HG03064 (cell line): ENCODE measurements around the gene LEAP2.

Experiments
- ATAC-seq: cut with Tn5 transposase; IDR thresholded peaks from one replicate; pipeline ENCODE4 v1.9.1; 2021; ENCODE audit warnings: low read depth; ENCODE audit not compliant: unreplicated experiment

Gene LEAP2, protein sequence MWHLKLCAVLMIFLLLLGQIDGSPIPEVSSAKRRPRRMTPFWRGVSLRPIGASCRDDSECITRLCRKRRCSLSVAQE

DNA sequence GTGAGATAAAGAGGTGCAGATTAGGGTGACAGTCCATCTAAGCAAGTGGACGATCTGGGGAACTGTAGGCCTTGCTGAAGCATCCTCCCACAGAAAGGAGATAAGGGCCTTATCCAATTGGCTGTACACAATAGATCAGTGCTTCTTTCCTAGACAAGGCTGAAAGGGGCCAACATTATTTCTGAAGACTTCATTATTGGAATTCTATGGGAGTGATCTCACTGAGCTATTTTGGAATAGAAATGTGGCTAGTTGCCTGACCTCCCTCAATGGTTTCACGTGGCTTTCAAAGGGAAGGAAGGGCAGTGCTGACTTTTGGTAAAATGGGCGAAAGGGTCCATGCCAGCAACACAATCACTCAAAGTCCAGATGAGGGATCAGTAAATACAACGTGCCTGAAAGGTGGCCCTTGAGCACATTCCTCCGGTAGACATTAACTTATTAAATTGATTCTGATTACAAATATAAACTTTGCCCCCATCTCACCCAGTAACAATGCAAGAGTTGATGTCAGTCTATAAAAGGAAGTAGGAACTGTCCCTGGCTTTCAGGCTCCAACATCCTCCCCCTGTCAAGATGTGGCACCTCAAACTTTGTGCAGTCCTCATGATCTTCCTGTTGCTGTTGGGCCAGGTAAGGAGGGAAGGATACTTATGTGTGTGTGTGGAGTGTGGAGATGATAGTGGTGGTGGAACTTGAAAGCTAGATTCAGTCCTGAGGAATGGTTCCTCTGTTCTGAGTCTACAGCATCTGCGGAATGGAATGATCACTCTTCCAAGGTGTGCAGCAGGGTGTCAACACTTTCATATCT is at the start of gene LEAP2:
TSS of gene LEAP2 (plus strand) at position 550 of the 811 bp plus-strand sequence. CDS start at position 577, 27 bp downstream.
- no peak for ATAC-seq

- ATAC-seq: no peak
These were observed 49.0 kb upstream of the LEAP2 start for GRCh38 chr5:132824426-132824825.

DNA sequence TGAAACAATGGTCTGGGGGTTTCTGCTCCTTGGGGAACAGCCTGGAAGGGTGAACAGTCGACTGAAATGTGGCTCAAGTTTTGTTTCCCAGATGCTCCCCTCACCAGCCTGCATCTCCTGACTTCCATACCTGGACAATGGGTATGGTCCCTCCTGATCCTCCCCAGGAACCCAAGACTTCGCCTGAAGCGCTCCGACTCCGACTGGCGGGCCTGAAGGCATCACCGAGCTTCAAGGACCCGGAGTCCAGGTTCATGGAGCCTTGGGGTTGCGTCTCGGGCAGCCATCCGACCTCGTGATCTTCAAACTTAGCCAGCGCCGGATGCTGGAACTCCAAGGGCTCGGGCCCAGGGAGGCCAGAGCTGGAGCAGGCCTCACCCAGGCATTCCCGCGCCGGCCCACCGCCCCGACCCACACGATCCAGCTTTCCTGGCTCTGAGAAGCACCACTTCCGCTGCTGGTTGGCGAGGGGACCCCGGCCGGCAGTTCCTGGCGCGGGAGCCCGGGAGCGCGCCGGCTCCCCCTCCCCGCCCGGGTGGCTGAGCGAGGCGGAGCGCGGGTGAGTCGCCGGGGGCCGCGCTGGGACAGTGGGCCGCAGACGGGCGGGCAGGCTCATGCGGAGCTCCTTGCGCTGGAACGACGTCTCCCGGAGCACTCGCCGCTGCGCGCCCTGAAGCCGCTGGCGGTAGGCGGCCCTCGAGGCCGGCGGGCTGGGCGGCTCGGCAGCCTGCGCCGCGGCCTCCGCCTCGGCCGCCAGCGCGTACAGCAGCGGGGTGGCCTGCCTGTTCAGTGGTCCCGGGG is 48.2 kb upstream of the LEAP2 start:
- no peak for ATAC-seq

DNA sequence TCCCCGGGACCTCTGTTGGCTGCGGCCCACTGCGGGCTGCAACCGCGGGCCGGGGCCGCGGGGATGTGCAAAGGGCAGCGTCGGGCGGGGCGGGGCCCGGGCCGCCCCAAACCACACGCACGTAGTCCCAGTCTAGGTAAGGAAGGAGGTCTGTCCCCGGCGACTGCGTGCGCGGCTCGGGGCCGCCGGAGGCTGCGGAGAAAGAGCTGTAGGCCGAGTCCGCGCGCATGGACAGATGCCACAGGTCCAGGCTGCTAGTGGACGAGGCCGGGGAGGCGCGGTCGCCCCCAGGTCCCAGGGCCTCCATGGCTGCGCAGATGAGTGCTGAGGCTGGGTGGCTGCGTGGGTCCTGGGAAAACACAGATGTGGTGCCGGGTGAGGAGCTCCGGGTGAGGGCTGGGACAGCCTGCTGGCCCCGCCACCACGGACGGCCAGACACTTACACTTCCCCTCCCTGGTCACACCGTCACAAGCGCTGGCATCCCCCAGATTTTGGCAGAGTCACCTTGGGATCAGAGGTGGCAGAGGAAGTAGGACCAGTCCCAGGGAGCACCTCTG is 47.6 kb upstream of the LEAP2 start:
- no peak for ATAC-seq

DNA sequence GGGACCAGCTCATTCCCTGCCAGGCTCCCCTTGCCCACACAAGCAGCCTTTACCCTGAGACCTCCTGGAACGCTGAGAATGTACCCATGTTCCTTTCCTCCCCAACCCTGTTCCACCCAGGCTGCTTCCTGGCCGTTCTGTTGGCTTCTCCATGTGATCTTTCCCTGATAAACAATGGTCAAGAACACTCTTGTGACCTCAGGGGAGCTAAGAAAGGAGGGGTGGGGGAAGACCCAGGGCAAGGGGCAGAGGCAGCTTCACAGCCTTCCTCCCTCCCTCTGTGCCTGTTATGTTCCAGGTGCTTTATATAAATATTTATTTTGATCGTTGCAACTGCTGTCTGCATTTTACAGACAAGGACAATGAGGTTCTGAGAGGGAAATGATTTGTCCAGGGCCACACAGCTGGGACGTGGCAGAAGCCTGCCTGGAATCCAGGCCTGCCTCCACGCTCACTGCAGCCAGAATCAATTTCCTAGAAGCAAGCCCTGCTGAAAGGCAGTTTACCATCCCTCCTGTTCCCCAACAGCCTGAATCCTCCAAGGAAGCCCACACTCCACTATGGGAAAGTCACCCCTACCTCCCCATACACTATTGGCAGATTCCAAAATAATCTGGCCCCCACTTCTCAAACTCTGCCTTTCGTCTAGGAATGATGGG is 46.9 kb upstream of the LEAP2 start:
- no peak for ATAC-seq

GRCh38 chr5:132827943-132828673 is 45.4 kb upstream of the LEAP2 start:
- ATAC-seq: no peak

- ATAC-seq: no peak
These were observed 44.5 kb upstream of the LEAP2 start for GRCh38 chr5:132828846-132829494.

- ATAC-seq: peak; percentile 71
These were observed 43.6 kb upstream of the LEAP2 start for GRCh38 chr5:132829742-132830435.

DNA sequence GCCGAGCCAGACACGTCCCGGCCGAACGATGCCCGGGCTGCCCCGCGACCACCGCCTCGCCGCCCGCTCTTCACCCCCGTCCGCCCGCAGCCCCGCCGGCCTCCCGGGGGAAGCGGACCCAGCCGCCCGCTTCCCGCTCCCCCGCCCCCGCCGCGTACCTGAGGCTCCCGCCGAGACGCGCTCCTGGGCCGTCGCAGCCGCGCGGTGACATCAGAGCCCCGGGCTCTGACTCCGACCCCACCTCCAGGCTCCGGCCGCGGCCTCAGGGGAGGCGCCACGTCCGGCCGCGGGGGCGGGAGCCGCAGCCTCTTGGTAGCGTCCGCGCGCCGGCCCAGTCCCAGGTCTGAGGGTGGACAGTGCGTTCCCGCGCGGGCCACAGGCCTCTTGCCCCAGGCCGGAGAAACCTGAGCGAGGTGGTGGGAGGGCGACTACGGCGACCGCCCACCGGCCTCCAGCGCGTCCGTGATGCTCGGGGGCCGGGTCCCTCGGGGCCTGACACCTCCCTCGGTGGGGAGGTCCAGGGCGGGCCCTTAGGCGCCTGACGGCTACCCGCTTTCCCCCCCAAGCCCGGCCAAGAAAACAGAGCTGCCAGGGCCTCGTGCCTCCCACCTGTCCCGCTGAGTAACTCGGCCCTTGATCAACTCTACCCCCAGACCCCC is 42.9 kb upstream of the LEAP2 start, which contains the start of gene SHROOM1:
TSS of gene SHROOM1 (minus strand) at position 212 of the 659 bp plus-strand sequence. CDS start 4,507 bp downstream, outside the sequence.
- peak; percentile 75 for ATAC-seq

DNA sequence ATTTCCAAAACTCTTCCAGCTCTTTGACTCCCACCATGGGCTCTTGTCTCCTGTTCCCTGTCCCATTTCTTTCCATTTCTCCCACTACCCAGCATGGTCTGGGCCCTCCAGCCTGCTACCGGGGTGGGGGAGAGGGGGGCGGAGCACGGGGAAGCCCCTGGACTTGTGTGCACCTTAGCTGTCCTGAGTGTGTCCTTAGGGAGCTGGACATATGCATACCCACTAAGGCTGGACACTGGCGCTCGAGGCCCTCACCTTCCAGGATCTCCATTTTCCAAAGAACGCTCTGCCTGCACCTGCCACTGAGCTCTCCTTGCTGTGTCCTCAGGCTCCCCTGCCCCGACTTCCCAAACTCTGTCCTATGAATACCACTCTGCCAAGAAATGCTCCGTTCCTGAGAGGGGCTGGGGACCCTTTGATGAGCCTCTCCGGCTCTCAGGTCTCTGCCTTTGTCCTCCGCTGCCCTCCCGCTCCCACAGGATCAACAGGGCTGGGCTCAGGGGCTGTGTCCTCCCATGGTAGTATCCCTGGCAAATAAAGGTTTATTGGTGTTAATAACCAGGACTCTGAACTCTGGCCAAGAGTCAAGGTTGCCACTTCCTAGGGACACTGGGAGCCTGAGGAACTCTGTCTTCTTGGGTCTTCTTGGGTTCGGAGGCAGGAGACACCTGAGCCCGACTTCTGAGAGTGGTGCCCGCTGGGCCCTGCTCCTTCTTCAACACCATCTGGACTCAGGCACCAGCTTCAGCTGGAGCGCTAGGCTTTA is 42.2 kb upstream of the LEAP2 start:
- ATAC-seq: no peak

DNA sequence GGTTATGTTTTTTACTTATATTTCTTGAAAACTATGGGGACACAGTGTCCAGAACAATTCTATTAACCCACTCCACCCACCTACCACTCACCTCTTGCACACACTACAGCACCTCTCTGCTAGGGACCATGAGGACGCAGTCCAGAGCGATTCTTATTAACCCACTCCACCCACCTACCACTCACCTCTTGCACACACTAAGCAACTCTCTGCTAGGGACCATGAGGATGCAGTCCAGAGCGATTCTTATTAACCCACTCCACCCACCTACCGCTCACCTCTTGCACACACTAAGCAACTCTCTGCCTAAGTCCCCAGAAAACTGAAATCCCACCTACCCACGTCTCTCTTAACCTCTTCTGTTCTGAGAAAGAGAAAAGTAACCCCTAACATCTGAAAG is 40.9 kb upstream of the LEAP2 start:
- no peak for ATAC-seq

DNA sequence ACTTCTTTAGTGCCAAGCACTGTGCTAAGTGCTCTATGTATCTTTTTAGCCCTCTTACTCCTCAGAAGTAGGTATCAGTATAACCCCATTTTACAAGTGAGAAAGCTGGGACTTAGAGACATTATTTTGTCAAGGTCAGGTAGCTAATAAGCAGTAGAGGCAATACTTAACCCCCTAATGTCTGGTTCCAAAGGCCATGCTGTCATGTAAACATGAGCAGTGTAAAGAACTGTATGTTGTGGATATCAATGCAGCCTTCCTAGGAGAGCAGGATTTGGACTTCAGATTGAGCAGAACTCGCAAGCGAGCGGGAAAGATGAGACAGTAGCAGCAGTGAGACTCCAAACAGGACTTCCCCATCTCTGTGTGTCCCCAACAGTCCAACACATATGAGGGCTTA is 39.4 kb upstream of the LEAP2 start:
- no peak for ATAC-seq

DNA sequence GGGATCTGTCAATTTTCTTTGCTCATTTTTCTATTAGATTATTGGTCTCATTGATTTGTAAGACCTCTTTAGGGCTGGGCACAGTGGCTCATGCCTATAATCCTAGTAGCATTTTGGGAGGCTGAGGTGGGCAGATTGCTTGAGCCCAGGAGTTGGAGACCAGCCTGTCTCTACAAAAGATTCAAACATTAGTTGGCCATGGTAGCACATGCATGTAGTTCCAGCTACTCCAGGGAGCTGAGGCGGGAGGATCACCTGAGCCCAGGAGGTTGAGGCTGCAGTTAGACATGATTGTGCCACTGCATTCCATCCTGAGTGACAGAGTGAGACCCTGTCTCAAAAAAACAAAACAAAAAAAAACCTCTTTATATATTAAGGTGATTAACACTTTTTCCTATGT is 36.6 kb upstream of the LEAP2 start:
- ATAC-seq: no peak

DNA sequence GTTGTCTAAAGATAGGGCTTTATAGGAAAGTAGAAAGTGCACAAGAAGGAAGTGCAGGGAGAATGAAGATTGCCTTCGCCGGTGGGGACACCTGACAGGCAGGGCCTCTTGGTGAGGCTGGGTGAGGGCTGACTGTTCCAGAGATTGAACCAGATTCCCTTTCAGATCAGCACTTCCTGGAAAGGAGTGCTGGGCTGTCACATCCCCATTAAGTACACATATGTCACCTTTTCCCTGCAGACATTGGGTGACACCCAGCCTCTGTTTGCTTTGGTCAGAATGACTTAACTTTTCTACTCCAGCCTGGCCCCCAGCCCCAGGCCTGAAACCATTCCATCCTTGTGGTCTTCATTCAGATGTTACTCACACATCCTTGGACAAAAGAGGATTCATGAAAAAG is 35.6 kb upstream of the LEAP2 start:
- ATAC-seq: no peak

- no peak for ATAC-seq
These were observed 34.8 kb upstream of the LEAP2 start for GRCh38 chr5:132838516-132839282.

DNA sequence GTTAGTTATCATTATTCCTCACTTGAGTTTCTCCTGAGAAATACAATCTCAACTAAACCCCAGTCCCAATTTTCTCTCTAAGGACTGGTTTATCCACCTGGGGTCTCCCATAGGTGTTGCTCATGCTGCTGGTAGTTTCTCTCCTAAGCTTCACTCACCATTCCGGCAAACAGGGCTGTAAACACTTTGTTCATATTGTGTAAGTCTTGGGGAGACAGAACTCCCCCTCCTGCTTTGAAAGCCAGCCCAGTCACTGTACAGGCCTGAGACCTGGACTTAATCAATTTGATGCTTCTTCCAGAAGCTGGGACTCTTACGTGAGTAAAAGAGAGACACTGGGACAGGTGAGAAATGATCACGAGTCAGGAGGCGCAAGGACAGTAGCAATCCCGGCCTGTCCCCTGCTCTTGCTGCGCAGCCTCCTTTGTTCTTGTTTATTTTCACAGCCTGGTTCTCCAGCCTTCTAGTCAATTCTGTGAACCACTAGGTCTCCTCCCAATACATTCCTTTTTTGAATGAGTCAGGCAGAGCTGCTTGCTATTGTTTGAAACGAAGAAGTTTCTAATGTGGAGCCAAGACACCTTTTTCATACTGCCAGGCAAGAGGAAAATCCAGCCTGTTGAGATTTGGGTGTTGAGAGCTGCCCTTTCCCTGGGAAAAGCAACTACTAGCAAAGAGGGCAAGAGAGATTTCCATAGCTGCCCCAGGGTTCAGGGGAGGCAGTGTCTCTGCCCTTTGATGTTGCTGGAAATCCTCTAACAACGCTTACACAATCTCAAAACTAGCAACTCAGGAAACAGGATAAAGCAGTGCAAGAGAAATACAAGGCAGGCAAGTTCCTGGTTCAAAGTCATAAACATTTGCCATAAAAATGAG is 33.8 kb upstream of the LEAP2 start:
- ATAC-seq: no peak
